T-helper 22 cell (primary cell): Measurements from ENCODE around the gene ZFP1.

ENCODE experiments used
- DNase-seq: peaks from one replicate; pipeline ENCODE4 v3.0.0-alpha.2; 2020; ENCODE audit warnings: low read depth

The ZFP1 gene

GRCh38 chr16:75148311-75149195, at the start of gene ZFP1:
ZFP1 (plus strand) TSS chr16:75148524; CDS start chr16:75152952, 4,428 bp downstream.
- peak; percentile 86 for DNase-seq

GRCh38 chr16:75099075-75099667, 49.2 kb upstream of the ZFP1 start:
- DNase-seq, result no peak

GRCh38 chr16:75099738-75100602, 48.4 kb upstream of the ZFP1 start:
- peak; percentile 23 for DNase-seq

GRCh38 chr16:75100603-75100990, 47.7 kb upstream of the ZFP1 start:
- no peak for DNase-seq

- no peak for DNase-seq
These were observed 46.7 kb upstream of the ZFP1 start for GRCh38 chr16:75101635-75102034.

GRCh38 chr16:75102595-75102994, 45.7 kb upstream of the ZFP1 start:
- no peak for DNase-seq

GRCh38 chr16:75103994-75104393, 44.3 kb upstream of the ZFP1 start:
- DNase-seq, result no peak

- no peak for DNase-seq
These were observed 43.5 kb upstream of the ZFP1 start for GRCh38 chr16:75104836-75105235.

- DNase-seq, result no peak
These were observed 42.8 kb upstream of the ZFP1 start for GRCh38 chr16:75105306-75106061.

- DNase-seq, result no peak
These were observed 41.7 kb upstream of the ZFP1 start for GRCh38 chr16:75106351-75107274.

- DNase-seq, result no peak
These were observed 40.8 kb upstream of the ZFP1 start for GRCh38 chr16:75107505-75107904.

GRCh38 chr16:75108792-75109731, 39.3 kb upstream of the ZFP1 start:
- DNase-seq, result peak; percentile 80

- no peak for DNase-seq
These were observed 38.5 kb upstream of the ZFP1 start for GRCh38 chr16:75109732-75110243.

GRCh38 chr16:75110637-75111513, 37.4 kb upstream of the ZFP1 start:
- DNase-seq, result peak; percentile 60

- DNase-seq, result no peak
These were observed 36.8 kb upstream of the ZFP1 start for GRCh38 chr16:75111514-75111940.

GRCh38 chr16:75111961-75112733, 36.2 kb upstream of the ZFP1 start:
- DNase-seq, result no peak

GRCh38 chr16:75112734-75113491, 35.4 kb upstream of the ZFP1 start:
- DNase-seq, result no peak
